ENCODE results near the gene RNF138.
A peak's percentile ranks its signal among the peaks of the same experiment; 100 is the strongest.
"Not testable (repeated sequence)": the region's sequence is repeated elsewhere in the genome, so short reads cannot be mapped to it uniquely, and the experiment has no call there.

The RNF138 gene

DNA sequence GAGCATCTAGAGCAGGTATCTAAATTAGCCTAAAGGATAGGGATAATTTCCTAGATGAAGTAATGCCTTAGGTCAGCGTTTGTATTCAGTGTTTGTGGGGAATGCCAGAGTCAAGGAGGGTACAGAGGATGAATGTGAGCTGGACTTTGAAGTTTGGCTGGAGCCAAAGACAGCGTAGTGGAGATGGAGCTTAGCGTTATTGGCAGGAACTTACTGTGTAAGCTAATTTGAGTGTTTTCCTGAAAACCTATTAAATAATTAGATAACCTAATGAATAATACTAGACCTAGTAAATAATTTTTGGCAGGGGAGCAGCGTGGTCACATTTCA, 4.2 kb downstream of the RNF138 start:
- peak; percentile 16 for DNase-seq (ENCODE audit: low read depth, low spot score)

DNA sequence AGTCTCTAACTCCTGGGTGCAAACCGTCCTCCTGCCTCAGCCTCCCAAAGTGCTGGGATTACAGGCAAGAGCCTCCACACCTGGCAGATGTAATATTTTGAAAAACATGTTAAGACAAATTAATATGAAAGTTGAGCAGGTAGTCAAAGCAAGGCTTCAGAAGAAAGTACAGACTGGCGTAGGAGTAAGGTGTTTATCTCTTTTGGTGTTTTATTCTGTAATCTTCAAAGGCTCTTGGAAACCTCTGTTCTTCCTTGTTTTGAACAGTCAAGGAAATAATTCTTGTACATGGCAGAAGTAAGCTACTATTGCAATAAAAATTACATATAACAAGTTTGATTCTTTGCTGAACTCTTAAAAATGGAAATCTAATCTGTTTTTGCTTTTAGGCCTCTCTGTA, 5.3 kb downstream of the RNF138 start:
- DNase-seq (ENCODE audit: low read depth, low spot score) = no peak

DNA sequence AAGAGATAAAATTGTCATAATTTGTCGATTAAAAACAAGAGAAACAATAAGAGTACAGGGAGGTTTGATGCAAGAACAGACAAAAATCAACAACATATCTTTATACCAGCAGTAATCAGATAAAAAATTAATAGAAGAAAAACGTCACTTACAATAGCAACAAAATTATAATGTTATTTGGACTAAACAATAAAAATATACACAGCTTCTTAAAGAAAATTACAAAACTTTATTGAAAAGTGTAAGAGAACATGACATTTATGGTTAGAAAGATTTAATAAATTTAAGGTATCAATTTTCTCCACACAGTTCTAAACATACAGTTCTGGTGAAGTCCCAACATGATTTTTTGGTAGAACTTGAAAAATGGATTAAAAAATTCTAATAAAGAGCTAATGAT, 12.8 kb downstream of the RNF138 start:
- DNase-seq (ENCODE audit: low read depth, low spot score) = no peak

DNA sequence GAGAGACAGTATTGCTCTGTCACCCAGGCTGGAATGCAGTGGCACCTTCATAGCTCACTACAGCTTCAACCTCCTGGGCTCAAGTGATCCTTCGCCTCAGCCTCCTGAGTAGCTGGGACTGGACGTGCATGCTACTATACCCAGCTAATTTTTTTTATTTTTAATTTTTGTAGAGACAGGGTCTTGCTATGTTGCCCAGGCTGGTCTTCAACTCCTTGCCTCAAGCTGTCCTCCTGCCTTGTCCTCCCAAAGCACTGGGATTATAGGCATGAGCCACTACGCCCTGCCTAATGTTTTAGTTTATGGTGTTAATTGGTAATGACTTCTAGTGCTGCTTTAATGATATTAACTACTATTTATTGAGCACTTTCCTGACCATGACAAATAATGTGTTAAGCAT, 18.3 kb downstream of the RNF138 start:
- DNase-seq (ENCODE audit: low read depth, low spot score) = no peak

DNA sequence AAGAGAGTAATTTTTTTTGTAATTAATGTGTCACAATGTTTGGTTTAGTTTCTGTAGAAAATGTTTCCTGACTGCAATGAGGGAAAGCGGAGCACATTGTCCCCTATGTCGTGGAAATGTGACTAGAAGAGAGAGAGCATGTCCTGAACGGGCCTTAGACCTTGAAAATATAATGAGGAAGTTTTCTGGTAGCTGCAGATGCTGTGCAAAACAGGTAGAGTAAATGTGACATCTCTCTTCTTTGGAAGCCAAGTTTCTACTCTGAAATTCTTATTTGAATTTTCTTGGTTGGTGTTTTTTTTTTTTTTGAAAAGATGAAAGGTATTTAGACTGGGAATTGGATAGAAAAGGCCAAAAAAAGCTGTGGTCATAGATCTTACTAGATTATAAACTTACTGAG, 20.0 kb downstream of the RNF138 start:
- DNase-seq (ENCODE audit: low read depth, low spot score) = no peak

DNA sequence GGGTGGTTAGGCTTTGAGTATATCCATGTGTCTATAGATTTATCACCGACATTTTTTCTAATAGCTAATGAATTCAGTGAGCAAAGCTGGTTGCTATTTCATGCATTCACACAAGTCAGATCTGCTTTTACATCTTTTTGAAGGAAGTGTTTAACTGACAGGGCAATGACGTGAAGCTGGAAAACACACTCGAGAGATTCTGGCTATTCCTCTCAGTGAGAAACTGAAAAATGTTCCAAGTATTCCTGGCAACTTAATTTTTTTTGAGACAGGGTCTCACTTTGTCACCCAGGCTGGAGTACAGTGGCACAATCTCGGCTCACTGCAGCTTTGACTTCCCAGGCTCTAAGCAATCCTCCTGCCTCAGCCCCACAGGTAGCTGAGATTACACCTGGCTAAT, 21.2 kb downstream of the RNF138 start:
- no peak for DNase-seq (ENCODE audit: low read depth, low spot score)

DNA sequence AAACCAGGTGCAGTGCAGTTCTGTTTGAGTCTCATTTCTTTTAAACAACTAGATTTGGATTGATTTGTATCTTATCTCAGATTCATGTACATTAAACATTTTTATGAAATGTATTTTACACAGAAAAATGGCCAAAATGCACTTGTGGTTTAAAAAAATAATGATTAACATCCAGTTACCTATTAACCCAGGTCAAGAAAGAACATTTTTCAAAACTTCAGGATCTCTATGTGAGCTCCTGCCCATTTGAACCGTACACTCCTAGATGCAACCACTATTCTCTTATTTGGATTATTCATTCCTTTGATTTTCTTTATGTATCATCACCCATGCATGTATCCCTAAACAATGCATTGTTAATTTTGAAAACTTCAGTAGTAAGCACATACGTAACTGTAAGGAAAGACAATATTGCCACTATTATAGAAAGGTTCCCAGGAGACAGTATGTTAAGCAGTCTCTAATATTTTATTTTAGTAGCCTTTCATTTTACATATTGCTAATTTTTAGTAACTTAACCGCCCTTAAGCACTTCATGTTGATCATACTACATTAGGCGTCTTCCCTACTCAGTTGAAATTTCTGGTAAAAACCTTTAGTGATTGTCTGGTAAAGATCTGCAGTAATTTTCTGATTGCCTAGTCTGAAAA, 22.7 kb downstream of the RNF138 start:
- DNase-seq (ENCODE audit: low read depth, low spot score) = no peak

DNA sequence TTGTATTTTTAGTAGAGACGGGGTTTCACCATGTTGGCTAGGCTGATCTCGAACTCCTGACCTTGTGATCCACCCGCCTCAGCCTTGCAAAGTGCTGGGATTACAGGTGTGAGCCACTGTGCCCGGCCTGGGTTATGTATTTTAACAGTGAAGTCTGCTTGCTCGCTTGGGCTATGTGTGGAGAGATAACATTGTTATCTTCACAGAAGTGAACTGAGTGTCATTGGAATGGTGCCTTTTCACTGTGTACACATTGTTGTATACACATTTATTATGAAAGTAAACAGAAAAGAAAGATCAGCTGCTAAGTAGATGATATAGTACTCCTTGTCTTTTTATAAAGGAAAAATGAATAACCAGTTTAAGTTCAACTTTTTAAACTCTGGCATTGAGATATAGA, 30.4 kb downstream of the RNF138 start:
- no peak for DNase-seq (ENCODE audit: low read depth, low spot score)

DNA sequence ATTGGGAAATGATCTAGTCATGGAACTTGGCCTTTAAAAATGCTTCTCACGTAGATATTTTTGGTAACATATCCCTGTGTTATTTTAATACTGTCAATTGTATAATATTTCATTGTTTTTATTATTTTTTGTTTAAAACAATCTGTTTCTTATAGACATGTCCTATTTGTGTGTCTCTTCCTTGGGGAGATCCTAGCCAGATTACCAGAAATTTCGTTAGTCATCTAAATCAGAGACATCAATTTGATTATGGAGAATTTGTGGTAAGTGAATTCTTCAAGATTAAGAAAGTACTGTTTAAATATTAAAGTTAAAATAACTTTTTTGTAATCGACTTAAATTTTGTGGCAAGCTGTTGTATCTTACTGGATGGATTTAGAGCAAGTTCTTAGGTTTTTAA, 34.9 kb downstream of the RNF138 start:
- no peak for DNase-seq (ENCODE audit: low read depth, low spot score)

DNA sequence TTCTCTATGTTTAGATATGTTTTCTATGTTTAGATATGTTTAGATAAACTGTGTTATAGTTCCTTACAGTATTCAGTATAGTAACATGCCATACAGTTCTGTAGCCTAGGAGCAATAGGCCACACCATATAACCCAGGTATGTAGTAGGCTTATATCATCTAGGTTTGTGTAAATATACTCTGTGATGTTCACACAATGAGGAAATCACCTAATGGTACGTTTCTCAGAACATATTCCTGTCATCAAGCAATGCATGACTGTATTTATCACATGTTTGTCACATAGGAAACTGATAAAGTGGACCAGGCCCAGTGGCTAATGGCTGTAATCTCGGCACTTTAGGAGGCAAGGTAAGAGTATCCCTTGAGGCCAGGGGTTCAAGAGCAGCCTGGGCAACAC, 44.0 kb downstream of the RNF138 start:
- no peak for DNase-seq (ENCODE audit: low read depth, low spot score)

DNA sequence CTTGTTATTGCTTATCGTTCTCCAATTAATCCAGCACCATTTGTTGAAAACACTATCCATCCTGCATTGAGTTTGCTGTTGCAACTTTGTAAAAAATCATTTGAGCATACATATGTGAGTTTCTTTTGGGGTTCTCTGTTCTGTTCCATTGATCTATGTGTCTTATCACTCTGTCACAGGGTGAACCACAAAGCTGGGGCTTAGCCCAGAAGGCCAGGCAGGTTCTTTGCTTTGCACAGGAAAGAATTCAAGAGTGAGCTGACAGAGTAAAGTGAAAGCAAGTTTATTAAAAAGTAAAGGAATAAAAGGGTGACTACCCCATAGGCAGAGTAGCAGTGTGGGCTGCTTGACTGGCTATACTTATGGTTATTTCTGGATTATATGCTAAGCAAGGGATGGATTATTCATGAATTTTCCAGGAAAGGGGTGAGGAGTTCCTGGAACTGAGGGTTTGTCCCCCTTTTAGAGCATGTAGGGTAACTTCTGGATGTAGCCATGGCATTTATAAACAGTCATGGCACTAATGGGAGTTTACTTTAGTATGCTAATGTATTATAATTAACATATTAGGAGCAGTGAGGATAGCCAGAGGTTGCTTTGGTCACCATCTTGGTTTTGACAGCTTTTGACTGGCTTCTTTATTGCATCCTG, 46.8 kb downstream of the RNF138 start:
- peak; percentile 23 for DNase-seq (ENCODE audit: low read depth, low spot score)

DNA sequence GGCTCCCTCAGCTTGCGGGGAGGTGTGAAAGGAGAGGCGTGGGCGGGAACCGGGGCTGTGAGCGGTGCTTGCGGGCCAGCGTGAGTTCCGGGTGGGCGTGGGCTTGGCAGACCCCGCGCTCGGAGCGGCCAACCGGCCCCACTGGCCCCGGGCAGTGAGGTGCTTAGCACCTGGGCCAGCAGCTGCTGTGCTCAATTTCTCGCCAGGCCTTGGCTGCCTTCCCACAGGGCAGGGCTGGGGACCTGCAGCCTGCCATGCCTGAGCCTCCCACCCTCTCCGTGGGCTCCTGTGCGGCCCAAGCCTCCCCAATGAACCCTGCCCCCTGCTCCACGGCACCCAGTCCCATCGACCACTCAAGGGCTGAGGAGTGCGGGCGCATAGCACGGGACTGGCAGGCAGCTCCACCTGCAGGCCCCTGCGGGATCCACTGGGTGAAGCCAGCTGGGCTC, 48.2 kb downstream of the RNF138 start:
- DNase-seq (ENCODE audit: low read depth, low spot score) = no peak

DNA sequence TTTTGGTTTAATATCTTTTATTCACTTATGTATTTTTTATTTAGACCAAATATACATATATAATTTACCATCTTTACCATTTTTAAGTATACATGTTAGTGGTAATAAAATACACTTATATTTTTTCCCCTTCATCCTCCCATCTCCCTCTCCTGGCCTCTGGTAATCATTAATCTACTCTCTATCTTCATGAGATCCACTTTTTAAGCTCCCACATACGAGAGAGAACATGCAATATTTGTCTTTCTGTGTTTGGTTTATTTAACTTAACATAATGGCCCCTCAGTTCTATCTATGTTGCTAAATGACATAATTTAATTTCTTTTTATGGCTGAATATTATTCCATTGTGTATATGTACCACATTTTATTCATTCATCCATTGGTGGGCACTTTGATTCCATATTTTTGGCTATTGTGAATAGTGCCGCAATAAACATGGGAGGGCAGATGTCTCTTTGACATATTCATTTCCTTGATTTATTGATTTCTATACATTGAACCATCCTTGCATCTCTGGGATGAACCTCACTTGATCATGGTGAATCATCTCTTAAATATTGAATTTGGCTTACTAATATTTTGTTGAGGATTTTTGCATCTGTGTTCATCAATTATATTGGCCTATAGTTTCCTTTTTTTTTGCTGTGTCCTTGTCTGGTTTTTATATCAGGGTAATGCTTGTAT, 56.7 kb downstream of the RNF138 start:
- no peak for DNase-seq (ENCODE audit: low read depth, low spot score)

DNA sequence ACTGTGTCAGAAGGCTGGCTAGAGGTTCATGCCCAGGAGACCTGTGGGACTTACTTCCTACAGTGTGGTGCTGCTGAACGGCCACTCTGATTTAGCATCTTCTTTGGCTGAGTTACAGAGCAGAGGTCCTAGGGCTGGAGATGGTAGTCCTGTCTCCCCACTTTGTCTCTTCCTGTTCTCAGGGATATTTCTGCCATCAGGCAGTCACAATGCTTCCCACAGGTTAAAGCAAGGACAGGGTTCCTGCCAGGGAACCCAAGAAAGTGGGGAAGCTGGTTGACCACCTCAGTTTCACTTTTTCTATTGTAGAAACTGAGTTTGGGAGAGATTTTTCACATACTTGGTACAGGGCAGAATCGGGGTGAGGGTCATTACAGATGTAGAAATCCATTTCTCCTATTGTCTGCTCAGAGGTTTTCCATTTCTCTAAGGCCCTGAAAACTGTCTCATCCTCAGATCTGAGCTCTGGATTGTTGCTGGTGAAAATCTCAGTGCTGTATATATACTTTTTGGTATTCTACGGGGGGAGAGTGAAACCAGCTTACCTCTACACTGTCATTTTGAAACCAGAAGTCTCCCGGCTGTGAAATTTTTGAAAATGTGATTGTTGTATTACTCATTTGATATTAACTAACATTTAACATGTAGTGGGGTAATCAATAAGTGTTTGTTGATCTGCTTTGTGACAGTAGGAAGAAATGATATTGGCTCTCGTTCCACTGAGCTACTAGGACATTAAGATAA, 61.2 kb downstream of the RNF138 start:
- DNase-seq (ENCODE audit: low read depth, low spot score) = no peak

DNA sequence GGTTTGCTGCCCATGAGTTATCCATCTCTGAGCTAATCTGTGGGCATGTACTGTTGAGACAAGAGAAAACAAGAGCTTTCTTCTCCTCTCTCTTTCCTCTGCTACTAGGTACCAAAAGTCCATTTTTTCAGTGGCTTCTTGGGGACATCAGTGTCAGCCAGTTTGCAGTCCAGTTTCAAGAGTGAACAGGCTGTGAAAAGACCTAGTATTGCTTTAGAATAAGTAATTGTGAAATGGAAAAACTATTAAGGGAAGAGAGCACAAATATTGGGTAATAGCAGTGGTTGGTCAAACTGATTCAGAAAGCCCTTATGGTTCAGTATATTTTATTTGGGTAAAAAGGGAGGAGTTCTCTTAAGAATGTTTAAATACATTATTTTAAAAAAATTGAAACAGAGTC, 65.2 kb downstream of the RNF138 start:
- DNase-seq (ENCODE audit: low read depth, low spot score) = no peak

DNA sequence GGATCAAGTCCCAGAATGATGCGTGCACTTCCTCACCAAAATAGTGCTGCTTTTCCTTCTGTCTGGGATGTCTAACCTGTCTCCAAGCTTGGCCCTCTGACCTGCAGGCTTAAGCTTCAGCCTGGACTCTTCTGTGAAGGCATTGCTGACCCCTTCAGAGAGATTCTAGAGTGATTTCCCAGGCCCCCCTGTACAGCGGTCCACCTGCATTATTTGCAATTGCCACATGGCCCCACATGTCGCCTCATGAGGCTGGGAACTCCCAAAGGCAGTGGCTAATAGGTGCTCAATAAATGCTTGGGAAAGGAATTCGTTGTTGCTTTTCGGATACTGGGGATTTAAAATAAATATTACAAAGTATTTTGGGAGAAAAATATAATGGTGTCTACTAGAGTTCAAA, 65.9 kb downstream of the RNF138 start:
- no peak for DNase-seq (ENCODE audit: low read depth, low spot score)

DNA sequence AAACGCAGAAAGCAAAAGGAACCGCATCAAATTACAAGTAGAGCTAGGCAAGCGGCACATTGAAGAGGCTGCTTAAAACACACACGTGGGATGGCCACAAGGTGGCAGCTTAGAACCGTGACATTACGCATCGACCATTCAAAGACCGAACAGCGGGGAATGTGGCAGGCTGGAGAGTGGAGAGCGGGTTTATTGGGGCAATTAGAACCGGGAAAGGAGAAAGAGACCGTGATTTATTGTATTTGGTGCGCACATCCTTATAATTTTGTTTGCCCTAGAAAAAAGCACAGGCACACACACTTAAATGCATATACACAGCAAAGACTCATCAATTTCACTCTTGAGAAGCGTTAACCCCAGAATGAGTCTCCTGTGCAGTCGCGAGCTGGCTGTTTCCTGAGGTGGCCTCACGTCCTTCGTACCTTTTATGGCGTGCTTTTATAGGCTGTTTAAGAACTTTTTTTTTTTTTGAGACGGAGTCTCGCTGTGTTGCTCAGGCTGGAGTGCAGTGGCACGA, 66.5 kb downstream of the RNF138 start:
- DNase-seq (ENCODE audit: low read depth, low spot score) = peak; percentile 93

DNA sequence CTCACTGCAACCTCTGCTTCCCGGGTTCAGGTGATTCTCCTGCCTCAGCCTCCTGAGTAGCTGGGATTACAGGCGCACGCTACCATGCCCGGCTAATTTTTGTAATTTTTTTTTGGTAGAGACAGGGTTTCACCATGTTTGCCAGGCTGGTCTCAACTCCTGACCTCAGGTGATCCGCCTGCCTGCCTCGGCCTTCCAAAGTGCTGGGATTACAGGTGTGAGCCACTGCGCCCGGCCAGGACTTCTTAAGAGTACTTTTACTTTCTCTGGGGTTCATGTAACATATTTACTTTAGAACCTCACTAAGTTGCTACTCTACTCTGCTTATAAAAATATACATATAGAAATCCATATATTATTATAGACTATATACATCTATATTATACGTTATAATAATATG, 67.0 kb downstream of the RNF138 start:
- not testable (repeated sequence) for DNase-seq (ENCODE audit: low read depth, low spot score)

DNA sequence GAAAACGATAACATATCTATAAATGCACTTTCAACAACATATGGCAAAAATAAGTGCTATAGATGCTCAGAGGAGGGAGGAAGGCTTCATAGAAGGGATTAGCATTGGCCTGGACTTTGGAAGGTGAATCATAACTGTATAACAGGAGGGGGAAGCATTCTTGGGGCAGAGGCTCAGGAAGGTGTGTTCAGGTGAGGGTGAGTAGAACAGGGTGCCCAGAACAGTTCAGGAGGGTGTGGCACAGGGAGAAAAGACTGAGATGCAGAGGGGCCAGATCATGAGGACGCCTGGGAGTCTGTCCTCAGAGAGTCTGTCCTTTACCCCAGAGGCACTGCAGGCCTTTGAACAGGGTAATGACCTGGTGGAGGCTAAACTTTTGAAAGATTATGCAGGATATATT, 68.9 kb downstream of the RNF138 start:
- no peak for DNase-seq (ENCODE audit: low read depth, low spot score)

DNA sequence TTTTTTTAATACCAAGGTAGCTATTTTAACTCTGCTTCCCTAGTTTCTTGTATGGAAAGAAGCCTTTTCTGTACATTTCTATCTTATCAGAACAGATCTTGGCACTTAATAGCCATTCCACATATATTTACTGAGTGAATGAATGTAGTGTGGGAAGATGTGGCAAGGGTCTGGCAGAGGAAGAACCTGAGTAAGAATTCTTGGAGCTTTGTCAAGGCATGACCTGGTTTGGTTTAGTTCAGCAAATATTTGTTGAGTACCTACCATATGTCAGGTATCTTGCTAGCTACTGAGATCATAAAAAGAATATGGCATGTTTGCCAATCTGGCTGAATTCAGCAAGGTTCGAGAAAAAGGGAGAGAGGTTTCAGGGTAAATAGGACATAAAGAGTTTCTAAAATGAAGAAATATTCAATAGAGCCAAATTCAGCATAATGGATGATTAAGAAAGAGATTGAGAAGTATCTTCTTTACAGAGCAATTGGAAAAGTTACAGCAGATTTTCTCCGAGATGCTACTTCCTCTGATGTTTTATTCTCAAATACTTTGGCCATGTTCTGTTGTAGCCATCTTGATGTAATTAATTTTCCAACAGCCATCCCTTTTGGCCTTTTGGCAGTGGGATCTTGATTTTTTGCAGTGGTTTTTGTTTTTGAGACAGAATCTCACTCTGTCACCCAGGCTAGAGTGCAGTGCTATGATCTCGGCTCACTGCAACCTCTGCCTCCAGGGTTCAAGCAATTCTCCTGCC, 76.5 kb downstream of the RNF138 start:
- peak; percentile 43 for DNase-seq (ENCODE audit: low read depth, low spot score)

DNA sequence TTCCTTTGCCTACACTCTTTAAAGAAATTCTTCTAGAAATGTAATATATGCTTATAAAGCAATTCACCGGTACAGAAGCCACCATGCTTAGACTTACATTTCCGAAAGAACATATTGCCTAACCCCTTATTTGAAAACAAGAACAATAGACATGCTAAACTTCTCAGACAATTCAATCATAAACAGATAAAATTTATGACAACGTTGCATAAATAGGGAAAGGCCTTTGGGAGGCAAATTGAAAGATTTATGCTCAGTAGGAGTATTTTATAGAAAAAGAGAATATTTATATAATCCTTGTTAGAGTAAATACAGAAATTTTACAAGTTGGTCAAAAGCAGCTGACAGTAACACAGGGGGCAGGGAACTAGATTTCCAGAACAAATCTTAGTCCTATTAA, 82.0 kb downstream of the RNF138 start:
- no peak for DNase-seq (ENCODE audit: low read depth, low spot score)

DNA sequence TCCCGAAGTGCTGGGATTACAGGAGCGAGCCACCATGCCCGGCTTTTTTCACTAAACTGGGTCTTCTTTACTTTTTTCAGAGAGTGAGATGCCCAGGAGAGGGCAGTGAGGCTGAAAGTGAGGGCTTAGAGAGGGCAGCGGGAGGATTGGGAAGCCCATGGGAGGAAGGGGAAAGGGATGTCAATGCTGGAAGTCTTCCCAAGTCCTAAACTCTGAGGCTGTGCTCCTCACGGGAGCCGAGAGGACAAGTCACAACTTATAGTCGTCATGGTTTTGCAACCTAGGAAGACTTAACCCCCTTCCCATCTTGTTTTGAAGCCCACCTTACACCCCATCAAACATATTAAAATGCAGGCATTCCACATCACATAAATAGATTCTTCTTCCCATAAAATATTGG, 83.0 kb downstream of the RNF138 start:
- no peak for DNase-seq (ENCODE audit: low read depth, low spot score)

All from astrocyte of the hippocampus (primary cell).